ENCODE data around the gene STIM1. TPM values are rescaled to one million over a fixed set of nuclear protein-coding genes. Genes with fewer than 3 reads are reported as not detected.

STIM1 gene
- total RNA-seq, 1 experiment from 2014 or later: 15.2 TPM

DNA sequence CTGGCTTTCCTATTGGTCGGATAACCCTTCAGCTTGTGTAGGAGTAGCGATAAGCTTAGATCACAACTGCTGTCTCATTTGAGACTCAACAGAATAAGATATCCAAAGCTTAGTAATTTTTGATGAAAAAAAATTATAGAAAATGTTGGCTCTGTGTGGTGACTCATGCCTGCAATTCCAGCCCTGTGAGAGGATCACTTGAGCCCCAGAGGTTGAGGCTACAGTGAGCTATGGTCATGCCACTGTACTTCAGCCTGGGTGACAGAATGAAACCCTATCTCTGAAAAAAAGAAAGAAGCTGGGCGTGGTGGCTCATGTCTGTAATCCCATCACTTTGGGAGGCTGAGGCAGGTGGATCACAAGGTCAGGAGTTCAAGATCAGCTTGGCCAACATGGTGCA is 183.5 kb downstream of the STIM1 start:
- Mint-ChIP-seq H3K4me3 (no peak overlapping the region), H3K36me3 (ENCODE audit: insufficient read depth in 1 of 3, low read depth in 3 of 3) (peaks cover 0 to 4% (median 2%) of the 10 kb centered on the region in 3 experiments; a peak in 4 of 7 replicates), H3K27ac (no peak overlapping the region), H3K9me3 (peaks cover 18 to 22% of the 10 kb centered on the region in 2 experiments), H3K4me1 (no peaks in the 10 kb centered on the region), H3K27me3 (ENCODE audit: low read depth) (no peaks in the 10 kb centered on the region)
- no peak overlapping the region for H3K4me2 ChIP-seq (ENCODE audit: insufficient read depth, insufficient read length, low read length)
- H3K18ac ChIP-seq (ENCODE audit: insufficient read length, low read depth, low read length): no peak overlapping the region
- H3K9me3 ChIP-seq (ENCODE audit: control insufficient read depth, low read depth, low read length): no peaks in the 10 kb centered on the region
- no peaks in the 10 kb centered on the region for H3K27me3 ChIP-seq (ENCODE audit: insufficient read depth, low read length)
- no peaks in the 10 kb centered on the region for H3K23me2 ChIP-seq (ENCODE audit: insufficient read length, low read depth, low read length, poor library complexity, severe bottlenecking)
- no peak overlapping the region for H3K9ac ChIP-seq (ENCODE audit: extremely low read depth, insufficient read length, low read length)
- H3K79me2 ChIP-seq (ENCODE audit: insufficient read depth, low read length): no peaks in the 10 kb centered on the region
- H3K4ac ChIP-seq (ENCODE audit: low read depth, low read length): no peak overlapping the region
- H3K14ac ChIP-seq (ENCODE audit: insufficient read depth, low read length): no peak overlapping the region
- no peaks in the 10 kb centered on the region for H3K4me1 ChIP-seq (ENCODE audit: insufficient read depth, low read length)
- H4K5ac ChIP-seq (ENCODE audit: insufficient read length, low read depth, low read length): no peak overlapping the region
- H4K91ac ChIP-seq (ENCODE audit: insufficient read length, low read depth, low read length): no peak overlapping the region
- no peak for TF ChIP-seq CTCF (conservative IDR thresholded peaks at IDR 0.05)
- no peak overlapping the region for H3T11ph ChIP-seq (ENCODE audit: low read length)
- no peaks in the 10 kb centered on the region for H3K79me1 ChIP-seq (ENCODE audit: insufficient read depth, low read depth, low read length, poor library complexity, severe bottlenecking)
- H4K20me1 ChIP-seq (ENCODE audit: control insufficient read depth, insufficient read depth, insufficient read length): no peaks in the 10 kb centered on the region
- DNase-seq: no peak
- H2BK5ac ChIP-seq (ENCODE audit: insufficient read length, low read length): no peak overlapping the region
- H3K27ac ChIP-seq (ENCODE audit: insufficient read length, low read depth, low read length): no peak overlapping the region
- no CpG with 5 or more reads among the region's 3 CpGs for WGBS (ENCODE audit: extremely low coverage, insufficient read length, low lambda C conversion rate)
- no peak overlapping the region for H2AFZ ChIP-seq (ENCODE audit: low read length)
- no peak overlapping the region for H2BK120ac ChIP-seq (ENCODE audit: low read depth, low read length, poor library complexity, severe bottlenecking)
- H3K23ac ChIP-seq (ENCODE audit: insufficient read length, low read depth, low read length): no peak overlapping the region
- H4K8ac ChIP-seq (replicated peaks; ENCODE audit: insufficient read length, low read depth, low read length): no peak overlapping the region
- H2BK15ac ChIP-seq (ENCODE audit: low read depth, low read length): no peak overlapping the region
- no peak overlapping the region for H2BK12ac ChIP-seq (ENCODE audit: insufficient read length, low read depth, low read length)
- H2AK5ac ChIP-seq (ENCODE audit: insufficient read length, low read length): no peak overlapping the region
- H2BK20ac ChIP-seq (ENCODE audit: low read depth, low read length, poor library complexity, severe bottlenecking): no peak overlapping the region
- H3K56ac ChIP-seq (ENCODE audit: insufficient read length, low read depth, low read length): no peak overlapping the region

Data from H9 (cell line).